Brain microvascular endothelial cell (primary cell): ENCODE measurements around the gene LRRTM1.

Source experiments
- DNase-seq: peaks from one replicate; pipeline ENCODE4 v3.0.0-alpha.2; 2020
- H3K27ac ChIP-seq: fragments of 250-450 bp; sonication (Bioruptor Pico); 2 replicates; pipeline ENCODE4 v1.5.1; 2020; ENCODE audit warnings: mild to moderate bottlenecking, moderate library complexity
- H3K27me3 ChIP-seq: fragments of 250-450 bp; sonication (Bioruptor Pico); replicated peaks from 2 replicates; pipeline ENCODE4 v1.5.1; 2020; ENCODE audit warnings: mild to moderate bottlenecking
- H3K36me3 ChIP-seq: fragments of 250-450 bp; sonication (Bioruptor Pico); replicated peaks from 2 replicates; pipeline ENCODE4 v1.5.1; 2020; ENCODE audit warnings: mild to moderate bottlenecking
- H3K4me3 ChIP-seq: 2 replicates; pipeline ENCODE4 v1.5.1; 2011; ENCODE audit warnings: low read depth, mild to moderate bottlenecking, control low read depth, low read length, moderate library complexity
- in situ Hi-C: cut with HindIII; loops from 2 replicates; pipeline ENCODE4 v1.10.0; 2017; ENCODE audit warnings: low sequenced_read_pairs, low pct_ligation_motif_present
- TF ChIP-seq, protein P1 (sequence below): IDR thresholded peaks from 2 replicates; pipeline ENCODE4 v1.5.1; 2011; ENCODE audit warnings: low read depth, mild to moderate bottlenecking, moderate library complexity, low read length, control low read depth, inconsistent platforms; ENCODE audit errors: missing control alignments

The LRRTM1 gene

GRCh38 chr2:80338794-80339193, 34.2 kb upstream of the LRRTM1 start:
- DNase-seq: no peak
- no peaks in the 10 kb centered on the region for H3K27me3 ChIP-seq
- H3K36me3 ChIP-seq: no peaks in the 10 kb centered on the region
- no peak overlapping the region for H3K27ac ChIP-seq
- H3K4me3 ChIP-seq: no peak overlapping the region
- TF ChIP-seq, protein P1, sequence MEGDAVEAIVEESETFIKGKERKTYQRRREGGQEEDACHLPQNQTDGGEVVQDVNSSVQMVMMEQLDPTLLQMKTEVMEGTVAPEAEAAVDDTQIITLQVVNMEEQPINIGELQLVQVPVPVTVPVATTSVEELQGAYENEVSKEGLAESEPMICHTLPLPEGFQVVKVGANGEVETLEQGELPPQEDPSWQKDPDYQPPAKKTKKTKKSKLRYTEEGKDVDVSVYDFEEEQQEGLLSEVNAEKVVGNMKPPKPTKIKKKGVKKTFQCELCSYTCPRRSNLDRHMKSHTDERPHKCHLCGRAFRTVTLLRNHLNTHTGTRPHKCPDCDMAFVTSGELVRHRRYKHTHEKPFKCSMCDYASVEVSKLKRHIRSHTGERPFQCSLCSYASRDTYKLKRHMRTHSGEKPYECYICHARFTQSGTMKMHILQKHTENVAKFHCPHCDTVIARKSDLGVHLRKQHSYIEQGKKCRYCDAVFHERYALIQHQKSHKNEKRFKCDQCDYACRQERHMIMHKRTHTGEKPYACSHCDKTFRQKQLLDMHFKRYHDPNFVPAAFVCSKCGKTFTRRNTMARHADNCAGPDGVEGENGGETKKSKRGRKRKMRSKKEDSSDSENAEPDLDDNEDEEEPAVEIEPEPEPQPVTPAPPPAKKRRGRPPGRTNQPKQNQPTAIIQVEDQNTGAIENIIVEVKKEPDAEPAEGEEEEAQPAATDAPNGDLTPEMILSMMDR: no peak
- in situ Hi-C loops: no loop called here

DNA sequence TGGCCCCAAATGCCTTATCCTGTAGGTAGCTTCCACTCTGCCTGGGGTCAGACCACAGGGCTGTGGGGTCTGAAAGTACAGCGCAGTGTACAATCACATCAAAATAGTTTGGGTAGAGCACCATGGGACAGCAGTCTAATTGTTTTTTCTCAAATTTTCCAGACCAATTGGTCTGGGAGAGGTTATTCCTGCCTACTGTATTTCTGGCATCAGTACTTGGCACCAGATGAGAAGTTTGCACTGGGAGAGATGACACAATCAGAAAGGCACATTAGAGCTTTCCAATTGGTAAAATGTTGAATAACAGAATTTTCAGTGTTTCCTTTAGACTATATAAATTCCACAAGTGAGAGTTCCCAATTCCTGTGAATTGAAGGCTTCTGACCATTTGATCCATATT, 30.9 kb upstream of the LRRTM1 start:
- in situ Hi-C loops: no loop called here
- TF ChIP-seq, protein P1: no peak
- DNase-seq: no peak

GRCh38 chr2:80333886-80334285, 29.3 kb upstream of the LRRTM1 start:
- no peaks in the 10 kb centered on the region for H3K36me3 ChIP-seq
- in situ Hi-C loops: no loop called here
- no peak for DNase-seq
- no peak overlapping the region for H3K4me3 ChIP-seq
- H3K27ac ChIP-seq: no peak overlapping the region
- TF ChIP-seq, protein P1: no peak
- H3K27me3 ChIP-seq: no peaks in the 10 kb centered on the region

More for the DNA sequence above, 30.9 kb upstream of the LRRTM1 start:
- H3K4me3 ChIP-seq: no peak overlapping the region
- no peak overlapping the region for H3K27ac ChIP-seq
- H3K36me3 ChIP-seq: no peaks in the 10 kb centered on the region
- H3K27me3 ChIP-seq: no peaks in the 10 kb centered on the region

DNA sequence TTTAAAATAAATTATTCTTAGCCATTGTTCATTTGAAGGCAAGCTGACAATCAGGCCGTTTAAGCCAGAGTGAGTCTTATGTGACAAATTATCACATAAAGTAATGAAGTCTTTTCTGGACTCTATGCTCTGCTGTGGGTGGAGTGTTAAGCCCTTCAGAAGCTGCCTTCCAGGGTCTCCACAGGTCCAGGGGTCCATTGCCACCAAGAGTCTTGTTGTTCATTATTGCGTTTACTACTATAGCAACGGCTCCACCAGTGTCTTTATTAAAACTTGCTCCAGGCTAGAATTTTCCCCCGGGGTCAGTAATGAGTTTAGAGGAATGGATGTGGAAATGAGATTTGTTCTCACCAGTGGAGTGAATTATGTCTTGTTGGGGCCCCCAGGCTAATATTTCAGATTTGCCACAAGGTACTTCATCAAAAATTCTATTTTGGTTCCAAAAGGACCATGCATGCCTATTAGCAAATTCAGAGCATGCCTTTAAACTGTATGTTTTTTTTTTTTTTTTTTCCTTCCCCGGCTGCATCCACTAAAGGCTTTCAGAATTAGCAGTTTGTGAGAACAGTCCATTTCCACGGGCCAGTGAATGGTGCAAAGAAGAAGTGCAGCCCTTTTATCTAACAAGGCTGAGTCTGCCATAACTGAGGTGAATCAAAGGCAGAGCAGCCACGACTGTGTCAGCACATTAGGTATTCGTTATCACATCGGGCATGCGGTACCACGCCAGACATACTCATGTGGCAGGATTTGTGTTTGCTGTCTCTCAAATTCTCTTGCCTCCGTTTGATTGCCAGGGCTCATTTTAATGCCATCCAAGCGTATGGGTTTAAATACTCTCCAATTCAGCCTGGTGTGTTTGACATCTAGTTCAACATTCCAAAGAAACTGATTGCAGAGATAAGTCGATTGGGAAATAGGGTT, 26.2 kb upstream of the LRRTM1 start:
- DNase-seq: no peak
- in situ Hi-C loops: no loop called here
- Histone ChIP-seq H3K36me3 (no peaks in the 10 kb centered on the region), H3K4me3 (no peak overlapping the region), H3K27me3 (no peaks in the 10 kb centered on the region), H3K27ac (no peak overlapping the region)
- TF ChIP-seq, protein P1: no peak

DNA sequence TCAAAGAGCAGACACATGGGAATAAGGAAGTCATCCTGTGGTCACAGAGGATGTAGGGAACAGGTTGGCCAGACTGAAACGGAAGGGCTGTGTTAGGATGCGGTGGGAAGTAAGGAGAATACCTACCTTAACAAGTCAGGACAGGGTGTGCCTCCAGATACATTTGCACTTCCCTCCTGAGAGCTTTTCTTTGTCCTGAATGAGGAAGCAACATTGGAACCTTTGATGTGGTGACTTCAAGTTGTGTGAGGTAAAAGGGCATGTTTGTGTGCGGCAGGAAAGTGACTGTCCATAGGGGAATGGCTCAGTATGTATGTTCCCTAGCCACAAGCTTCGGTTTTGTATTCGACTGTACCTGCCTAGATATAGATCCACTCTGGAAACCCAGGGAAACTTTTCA, 24.9 kb upstream of the LRRTM1 start:
- Histone ChIP-seq H3K36me3 (no peaks in the 10 kb centered on the region), H3K27ac (no peak overlapping the region), H3K27me3 (no peaks in the 10 kb centered on the region), H3K4me3 (no peak overlapping the region)
- TF ChIP-seq, protein P1: no peak
- DNase-seq: no peak
- in situ Hi-C loops: no loop called here
